ENCODE data around the gene CCDC33. TPM values are rescaled to one million over a fixed set of nuclear protein-coding genes. Genes with fewer than 3 reads are reported as not detected.

Gene CCDC33
- total RNA-seq, 2 experiments from 2014 or later: not detected

DNA sequence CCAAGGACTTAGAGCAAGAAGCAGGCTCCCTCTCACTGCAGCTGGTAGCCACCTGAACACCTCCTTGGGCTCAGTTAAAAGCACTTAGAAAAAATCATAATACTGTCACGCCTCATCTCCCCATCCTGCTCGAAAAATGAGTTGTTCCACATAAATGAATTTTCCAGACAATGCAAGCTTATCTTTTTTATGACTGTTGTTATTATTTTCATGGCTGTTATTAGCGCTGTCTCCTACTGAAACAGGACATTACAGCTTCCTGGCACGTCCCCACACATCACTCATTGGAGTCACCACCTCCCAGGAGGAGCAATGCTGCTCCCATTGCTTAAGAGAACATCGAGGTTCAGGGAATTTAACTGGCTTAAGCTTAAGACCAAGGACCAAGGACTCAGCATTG is 26.5 kb downstream of the CCDC33 start:
- Mint-ChIP-seq H3K27ac (no peak overlapping the region), H3K27me3 (peaks cover 16% of the 10 kb centered on the region), H3K4me3 (no peak overlapping the region), H3K9me3 (no peaks in the 10 kb centered on the region), H3K36me3 (ENCODE audit: low read depth) (no peaks in the 10 kb centered on the region), H3K4me1 (no peaks in the 10 kb centered on the region)
- ChIA-PET POLR2A (no interaction called here), CTCF (no interaction called here)
- DNase-seq: no peak

GRCh38 chr15:74263466-74263865 is 27.3 kb downstream of the CCDC33 start:
- ChIA-PET CTCF (no interaction called here), POLR2A (no interaction called here)
- no peaks in the 10 kb centered on the region for H3K4me1 Mint-ChIP-seq
- no peak overlapping the region for H3K4me3 Mint-ChIP-seq
- H3K27me3 Mint-ChIP-seq: peaks cover 16% of the 10 kb centered on the region
- no peak overlapping the region for H3K27ac Mint-ChIP-seq
- no peaks in the 10 kb centered on the region for H3K36me3 Mint-ChIP-seq (ENCODE audit: low read depth)
- no peak for DNase-seq
- no peaks in the 10 kb centered on the region for H3K9me3 Mint-ChIP-seq

DNA sequence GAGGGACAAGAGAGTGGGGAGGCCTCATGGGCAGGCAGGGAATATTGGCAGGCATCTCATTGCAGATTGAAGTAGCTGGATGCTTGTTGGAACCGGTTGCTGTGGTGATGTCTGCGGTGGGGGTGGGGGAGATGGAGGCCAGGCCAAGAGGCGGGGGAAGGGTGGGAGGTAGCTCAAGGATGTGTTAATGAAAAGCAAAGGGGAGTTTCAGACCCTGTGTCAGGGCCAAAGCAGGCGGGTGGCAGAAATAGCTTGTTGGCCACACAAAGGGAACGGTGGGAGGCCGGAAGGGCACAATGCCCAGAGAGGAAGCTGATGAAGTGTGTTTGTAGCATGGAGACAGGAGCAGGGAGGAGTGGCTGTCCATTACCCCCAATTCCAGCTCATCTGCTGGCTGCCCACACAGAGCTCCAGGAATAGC is 28.0 kb downstream of the CCDC33 start:
- Mint-ChIP-seq H3K4me3 (no peak overlapping the region), H3K36me3 (ENCODE audit: low read depth) (no peaks in the 10 kb centered on the region), H3K9me3 (no peaks in the 10 kb centered on the region), H3K27ac (no peak overlapping the region), H3K4me1 (no peaks in the 10 kb centered on the region), H3K27me3 (peaks cover 16% of the 10 kb centered on the region)
- DNase-seq: no peak
- ChIA-PET CTCF (no interaction called here), POLR2A (no interaction called here)

- CTCF ChIA-PET: no interaction called here
- Mint-ChIP-seq H3K4me1 (no peaks in the 10 kb centered on the region), H3K36me3 (ENCODE audit: low read depth) (no peaks in the 10 kb centered on the region), H3K27me3 (peaks cover 15% of the 10 kb centered on the region), H3K4me3 (no peak overlapping the region), H3K27ac (no peak overlapping the region), H3K9me3 (no peaks in the 10 kb centered on the region)
- peak; percentile 35 for DNase-seq
- POLR2A ChIA-PET: no interaction called here
These were observed 29.0 kb downstream of the CCDC33 start for GRCh38 chr15:74265046-74265639.

DNA sequence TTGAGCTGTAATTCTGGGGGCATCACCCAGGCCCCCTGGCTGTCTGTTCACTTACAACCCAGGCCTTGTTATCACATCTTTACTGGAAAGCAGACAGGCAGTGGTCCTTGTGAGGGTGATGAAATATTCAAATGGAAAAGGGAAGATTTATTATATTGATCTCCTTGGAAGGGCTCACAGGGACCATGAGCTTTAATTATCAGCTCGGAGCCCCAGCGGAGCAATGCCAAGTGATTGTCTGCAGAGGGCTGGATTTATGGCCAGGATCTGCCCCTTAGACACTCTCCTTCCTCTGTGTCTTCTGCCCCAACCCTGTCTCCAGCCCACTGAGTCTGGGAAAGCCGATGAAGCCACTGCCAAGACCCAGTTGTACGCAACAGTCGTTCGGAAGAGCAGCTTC is 31.9 kb downstream of the CCDC33 start:
- Mint-ChIP-seq H3K36me3 (ENCODE audit: low read depth) (no peaks in the 10 kb centered on the region), H3K4me1 (no peaks in the 10 kb centered on the region), H3K9me3 (no peaks in the 10 kb centered on the region), H3K27ac (no peak overlapping the region), H3K4me3 (no peak overlapping the region), H3K27me3 (peaks cover 21% of the 10 kb centered on the region)
- no peak for DNase-seq
- POLR2A ChIA-PET: no interaction called here
- CTCF ChIA-PET: no interaction called here

DNA sequence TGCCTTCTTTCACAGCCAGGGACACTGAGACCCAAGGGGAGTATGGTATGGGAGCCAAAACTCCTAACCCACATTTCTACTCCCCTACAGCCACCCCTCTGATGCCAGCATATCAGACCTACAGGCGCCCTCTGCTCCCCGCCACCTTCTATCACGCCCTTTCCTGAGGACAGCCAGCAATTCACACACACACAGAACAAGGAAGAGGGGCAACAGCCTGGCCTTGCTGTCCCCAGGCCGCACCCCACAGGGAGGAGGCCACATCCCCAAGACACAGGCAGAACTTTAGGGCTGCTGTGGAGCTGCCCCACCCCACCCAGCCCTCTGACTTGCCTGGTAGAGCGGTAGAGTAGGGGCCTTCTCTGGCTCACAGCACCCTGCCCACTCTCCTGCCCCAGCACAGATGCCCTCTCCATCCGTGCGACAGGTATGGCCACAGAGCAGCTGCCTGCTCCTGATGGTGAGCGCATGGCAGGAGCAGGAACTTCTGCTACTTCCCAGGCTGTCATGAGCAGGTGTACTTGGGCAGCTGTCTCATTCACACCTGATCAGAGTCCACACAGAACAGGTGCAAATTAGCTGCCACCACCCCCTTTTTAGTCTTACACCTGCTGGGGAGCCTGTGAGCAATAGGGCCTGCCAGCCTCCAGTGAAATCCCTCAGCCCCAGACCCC is 33.4 kb downstream of the CCDC33 start:
- Mint-ChIP-seq H3K4me1 (no peaks in the 10 kb centered on the region), H3K4me3 (no peak overlapping the region), H3K27ac (no peak overlapping the region), H3K9me3 (no peaks in the 10 kb centered on the region), H3K27me3 (peaks cover 14% of the 10 kb centered on the region), H3K36me3 (ENCODE audit: low read depth) (no peaks in the 10 kb centered on the region)
- POLR2A ChIA-PET: no interaction called here
- no peak for DNase-seq
- CTCF ChIA-PET: no interaction called here

DNA sequence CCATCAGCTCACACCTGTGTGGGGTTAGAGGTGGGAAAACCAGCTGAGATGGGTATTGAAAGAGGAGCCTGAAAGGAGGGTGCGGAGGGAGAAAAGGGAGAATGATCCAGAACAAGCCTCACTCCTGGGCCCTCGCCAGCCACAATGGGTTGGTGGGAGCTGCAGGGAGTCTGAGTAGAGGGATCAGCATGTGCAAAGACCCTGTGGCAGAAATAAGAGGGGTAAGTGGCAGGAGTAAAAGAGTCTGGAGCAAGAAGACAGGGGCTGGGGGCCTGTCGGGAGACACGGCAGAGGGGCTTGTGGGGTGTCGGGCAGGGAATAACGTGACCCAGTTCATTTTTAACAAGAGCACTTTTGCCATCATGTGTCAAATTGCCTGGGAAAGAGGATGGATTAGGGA is 34.0 kb downstream of the CCDC33 start:
- POLR2A ChIA-PET: no interaction called here
- CTCF ChIA-PET: no interaction called here
- Mint-ChIP-seq H3K27ac (no peak overlapping the region), H3K4me1 (no peaks in the 10 kb centered on the region), H3K36me3 (ENCODE audit: low read depth) (no peaks in the 10 kb centered on the region), H3K4me3 (no peak overlapping the region), H3K27me3 (peaks cover 10% of the 10 kb centered on the region), H3K9me3 (no peaks in the 10 kb centered on the region)
- DNase-seq: no peak

DNA sequence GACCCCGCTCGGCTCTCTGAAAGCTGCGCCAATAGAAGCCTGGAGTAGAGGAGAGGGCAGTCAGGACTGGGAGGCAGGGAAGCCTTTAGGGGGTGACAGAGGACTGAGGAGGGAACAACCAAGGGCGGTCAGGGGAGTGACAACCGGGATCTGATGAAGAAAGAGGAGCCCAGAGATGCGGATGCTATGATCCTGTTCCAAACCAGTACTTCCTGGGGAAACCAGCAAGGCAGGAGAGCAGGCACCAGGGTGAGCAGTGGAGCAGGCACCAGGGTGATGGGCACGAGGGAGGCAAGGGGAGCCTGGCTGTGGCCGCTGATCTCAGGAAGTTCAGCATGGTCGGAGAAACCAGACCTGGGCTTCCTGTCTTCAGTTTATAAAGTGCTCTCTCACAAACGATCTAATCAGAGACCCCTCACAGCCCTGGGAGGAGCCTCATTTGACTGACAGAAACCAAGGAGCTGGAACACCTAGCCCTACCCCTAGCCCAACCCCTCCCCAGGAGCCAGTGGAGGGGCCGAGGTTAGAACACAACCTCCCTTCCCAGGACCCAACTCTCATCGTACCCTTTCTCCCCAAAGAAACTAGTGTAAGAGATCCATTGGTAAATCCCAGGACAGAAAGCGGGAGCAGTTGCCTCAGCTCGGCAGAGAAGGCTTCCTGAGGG is 34.9 kb downstream of the CCDC33 start:
- CTCF ChIA-PET: no interaction called here
- H3K36me3 Mint-ChIP-seq (ENCODE audit: low read depth): no peaks in the 10 kb centered on the region

GRCh38 chr15:74272812-74273211 is 36.7 kb downstream of the CCDC33 start:
- peaks cover 9% of the 10 kb centered on the region for H3K27me3 Mint-ChIP-seq
- H3K27ac Mint-ChIP-seq: no peak overlapping the region
- no peaks in the 10 kb centered on the region for H3K4me1 Mint-ChIP-seq
- ChIA-PET POLR2A (no interaction called here), CTCF (no interaction called here)
- no peak for DNase-seq
- no peaks in the 10 kb centered on the region for H3K36me3 Mint-ChIP-seq (ENCODE audit: low read depth)
- H3K9me3 Mint-ChIP-seq: no peaks in the 10 kb centered on the region
- H3K4me3 Mint-ChIP-seq: no peak overlapping the region

More for the DNA sequence above, 34.9 kb downstream of the CCDC33 start:
- no peaks in the 10 kb centered on the region for H3K4me1 Mint-ChIP-seq
- POLR2A ChIA-PET: no interaction called here
- no peak overlapping the region for H3K4me3 Mint-ChIP-seq
- H3K9me3 Mint-ChIP-seq: no peaks in the 10 kb centered on the region
- H3K27me3 Mint-ChIP-seq: peaks cover 9% of the 10 kb centered on the region
- no peak overlapping the region for H3K27ac Mint-ChIP-seq
- no peak for DNase-seq

DNA sequence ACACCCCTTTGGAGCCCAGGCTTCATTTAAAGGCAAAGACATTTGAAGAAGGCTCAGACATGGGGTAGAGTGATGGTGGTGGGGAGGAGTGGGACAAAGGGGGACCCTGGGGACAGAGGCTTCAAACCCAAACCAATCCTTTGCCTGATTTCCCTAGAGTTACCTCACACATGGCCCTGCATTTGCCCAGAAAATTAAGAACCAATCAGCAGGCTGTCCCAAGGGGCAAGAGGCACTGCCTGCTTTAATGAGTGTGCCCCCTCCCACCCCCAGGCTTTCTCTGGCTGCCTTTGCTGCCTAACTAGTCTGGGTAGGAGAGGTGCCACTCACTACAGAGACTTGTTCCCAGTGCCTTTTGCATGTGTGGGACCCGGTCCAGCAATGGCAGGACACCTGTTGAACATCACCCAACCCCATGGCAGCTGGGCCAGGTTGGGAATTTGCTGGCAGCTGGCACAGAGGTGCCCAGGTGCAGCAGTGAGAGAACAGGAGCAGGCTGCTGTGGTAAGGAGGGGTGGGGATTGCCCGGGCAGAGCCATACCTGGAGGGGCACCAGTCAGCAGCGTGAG is 38.4 kb downstream of the CCDC33 start:
- H3K4me1 Mint-ChIP-seq: no peaks in the 10 kb centered on the region
- no peaks in the 10 kb centered on the region for H3K9me3 Mint-ChIP-seq
- ChIA-PET CTCF (no interaction called here), POLR2A (no interaction called here)
- H3K4me3 Mint-ChIP-seq: no peak overlapping the region
- H3K27ac Mint-ChIP-seq: no peak overlapping the region
- no peaks in the 10 kb centered on the region for H3K36me3 Mint-ChIP-seq (ENCODE audit: low read depth)
- peaks cover 10% of the 10 kb centered on the region for H3K27me3 Mint-ChIP-seq
- DNase-seq: no peak

DNA sequence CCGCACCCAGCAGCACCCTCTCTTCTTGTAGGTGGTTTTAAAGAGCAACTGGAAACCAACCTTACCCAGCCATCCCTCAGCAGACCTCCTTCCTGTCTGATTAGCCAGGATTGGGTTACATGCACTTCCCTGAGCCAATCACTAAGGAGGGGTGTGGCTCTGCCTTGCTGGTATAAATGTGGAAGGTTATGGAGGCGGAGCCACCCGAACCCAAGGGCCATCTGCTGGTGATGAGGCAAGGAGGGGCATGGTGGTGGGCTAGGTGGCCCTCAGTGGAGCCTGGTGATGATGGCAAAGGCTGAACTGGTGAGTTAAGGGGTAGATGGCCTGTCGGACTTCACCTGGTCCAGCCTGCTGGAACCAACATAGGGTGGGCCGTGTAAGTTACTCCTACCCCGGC is 39.8 kb downstream of the CCDC33 start:
- Mint-ChIP-seq H3K27me3 (peaks cover 8% of the 10 kb centered on the region), H3K36me3 (ENCODE audit: low read depth) (no peaks in the 10 kb centered on the region), H3K4me3 (no peak overlapping the region), H3K9me3 (no peaks in the 10 kb centered on the region), H3K4me1 (no peaks in the 10 kb centered on the region), H3K27ac (no peak overlapping the region)
- ChIA-PET POLR2A (no interaction called here), CTCF (no interaction called here)
- DNase-seq: no peak

- H3K4me3 Mint-ChIP-seq: no peak overlapping the region
- H3K36me3 Mint-ChIP-seq (ENCODE audit: low read depth): no peaks in the 10 kb centered on the region
- CTCF ChIA-PET: no interaction called here
- no peaks in the 10 kb centered on the region for H3K4me1 Mint-ChIP-seq
- POLR2A ChIA-PET: no interaction called here
- DNase-seq: no peak
- H3K27ac Mint-ChIP-seq: no peak overlapping the region
- H3K27me3 Mint-ChIP-seq: peaks cover 6% of the 10 kb centered on the region
- no peaks in the 10 kb centered on the region for H3K9me3 Mint-ChIP-seq
These were observed 40.4 kb downstream of the CCDC33 start for GRCh38 chr15:74276560-74276959.

DNA sequence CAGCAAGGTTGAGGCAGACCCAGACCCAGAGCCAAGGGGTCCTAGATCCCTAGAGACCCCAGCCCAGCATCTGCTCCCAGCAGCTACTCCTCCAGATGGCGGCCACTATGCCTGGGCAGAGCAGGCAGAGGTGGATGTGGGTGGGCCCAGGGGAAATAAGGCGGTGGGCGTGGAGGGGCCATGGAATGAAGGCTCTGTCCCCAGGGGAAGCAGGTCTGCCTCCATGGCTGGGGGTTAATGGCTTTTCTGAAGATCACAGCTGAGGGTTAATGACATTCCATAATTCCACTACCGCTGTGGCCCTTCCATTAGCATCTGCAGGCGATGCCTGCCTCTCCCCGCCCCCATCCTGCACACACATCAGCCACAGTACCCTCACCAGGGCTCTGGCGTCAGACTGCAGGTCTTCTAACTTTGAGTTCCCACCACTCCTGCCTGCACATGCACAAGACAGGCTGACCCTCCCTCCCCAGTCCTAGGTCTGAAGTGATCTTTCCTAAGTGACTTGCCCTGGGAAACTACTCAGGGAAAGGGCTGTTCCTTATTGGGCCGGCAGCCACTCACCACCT is 41.2 kb downstream of the CCDC33 start:
- peaks cover 9% of the 10 kb centered on the region for H3K27me3 Mint-ChIP-seq
- CTCF ChIA-PET: no interaction called here
- H3K9me3 Mint-ChIP-seq: no peaks in the 10 kb centered on the region
- H3K27ac Mint-ChIP-seq: no peak overlapping the region
- DNase-seq: no peak
- H3K4me3 Mint-ChIP-seq: no peak overlapping the region
- POLR2A ChIA-PET: no interaction called here
- no peaks in the 10 kb centered on the region for H3K36me3 Mint-ChIP-seq (ENCODE audit: low read depth)
- no peaks in the 10 kb centered on the region for H3K4me1 Mint-ChIP-seq

DNA sequence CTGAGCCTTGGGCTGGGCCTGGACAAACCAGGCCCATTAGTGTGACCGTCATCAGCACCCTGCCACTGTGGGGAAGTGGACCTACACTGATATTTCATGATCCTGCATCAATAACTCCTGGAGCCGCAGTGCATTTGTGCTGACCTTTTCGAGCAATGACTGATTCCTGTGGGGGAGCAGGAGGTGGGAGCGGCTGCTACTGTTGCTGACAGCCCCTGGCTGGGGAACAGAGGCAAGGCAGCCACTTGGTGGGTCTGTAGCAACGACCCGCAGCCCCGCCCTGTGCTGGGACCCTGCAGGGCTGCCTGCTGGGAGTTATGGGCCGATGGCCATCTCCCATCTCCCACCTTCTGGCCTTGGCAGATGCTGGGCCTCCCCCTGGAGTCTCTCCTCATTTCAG is 42.1 kb downstream of the CCDC33 start:
- POLR2A ChIA-PET: no interaction called here

More for the DNA sequence above, 42.1 kb downstream of the CCDC33 start:
- H3K4me1 Mint-ChIP-seq: no peaks in the 10 kb centered on the region
- CTCF ChIA-PET: no interaction called here
- H3K4me3 Mint-ChIP-seq: no peak overlapping the region
- H3K27ac Mint-ChIP-seq: no peak overlapping the region
- H3K9me3 Mint-ChIP-seq: no peaks in the 10 kb centered on the region
- H3K36me3 Mint-ChIP-seq (ENCODE audit: low read depth): no peaks in the 10 kb centered on the region
- peaks cover 10% of the 10 kb centered on the region for H3K27me3 Mint-ChIP-seq
- DNase-seq: no peak

Data from activated CD4-positive, alpha-beta memory T cell treated with anti-CD3 and anti-CD28 coated beads, Interleukin-2, amount 10 ng/mL, durations not matched to agents 7 days and 5 days (primary cell).